GM12865 (cell line): ENCODE results near the gene FRMD8.

Experiments used
- DNase-seq: peaks from one replicate; pipeline ENCODE4 v3.0.0; 2010; ENCODE audit warnings: low read depth
- H3K4me3 ChIP-seq: 2 replicates; pipeline ENCODE4 v1.5.1; 2011; ENCODE audit warnings: mild to moderate bottlenecking, low read depth, low read length, control low read depth
- TF ChIP-seq, protein P1 (sequence below): IDR thresholded peaks from 2 replicates; pipeline ENCODE4 v1.5.1; 2011; ENCODE audit warnings: low read length, control low read depth, low read depth, inconsistent platforms; ENCODE audit not compliant: insufficient read depth; ENCODE audit errors: missing control alignments

The FRMD8 gene

DNA sequence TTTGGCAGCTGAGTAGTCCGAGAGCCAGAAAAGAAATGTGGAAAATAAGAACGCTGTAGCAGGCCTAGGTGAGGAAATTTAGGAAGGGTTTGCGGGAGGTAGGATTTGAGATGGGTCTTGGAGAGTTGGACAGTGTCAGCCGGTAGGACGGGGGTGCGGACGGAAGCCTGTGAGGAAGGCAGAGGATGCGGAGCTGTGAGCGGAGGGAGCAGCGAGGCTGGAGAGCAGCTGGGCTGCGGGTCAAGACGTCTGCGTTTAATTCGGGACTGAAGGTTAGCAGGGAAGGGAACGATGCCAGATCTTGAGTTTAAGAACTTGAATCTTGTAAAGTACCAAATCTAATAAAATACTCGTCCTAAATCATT is 32.6 kb upstream of the FRMD8 start:
- no peak for DNase-seq
- H3K4me3 ChIP-seq, result peak overlapping the region; percentile 55
- TF ChIP-seq, protein P1, sequence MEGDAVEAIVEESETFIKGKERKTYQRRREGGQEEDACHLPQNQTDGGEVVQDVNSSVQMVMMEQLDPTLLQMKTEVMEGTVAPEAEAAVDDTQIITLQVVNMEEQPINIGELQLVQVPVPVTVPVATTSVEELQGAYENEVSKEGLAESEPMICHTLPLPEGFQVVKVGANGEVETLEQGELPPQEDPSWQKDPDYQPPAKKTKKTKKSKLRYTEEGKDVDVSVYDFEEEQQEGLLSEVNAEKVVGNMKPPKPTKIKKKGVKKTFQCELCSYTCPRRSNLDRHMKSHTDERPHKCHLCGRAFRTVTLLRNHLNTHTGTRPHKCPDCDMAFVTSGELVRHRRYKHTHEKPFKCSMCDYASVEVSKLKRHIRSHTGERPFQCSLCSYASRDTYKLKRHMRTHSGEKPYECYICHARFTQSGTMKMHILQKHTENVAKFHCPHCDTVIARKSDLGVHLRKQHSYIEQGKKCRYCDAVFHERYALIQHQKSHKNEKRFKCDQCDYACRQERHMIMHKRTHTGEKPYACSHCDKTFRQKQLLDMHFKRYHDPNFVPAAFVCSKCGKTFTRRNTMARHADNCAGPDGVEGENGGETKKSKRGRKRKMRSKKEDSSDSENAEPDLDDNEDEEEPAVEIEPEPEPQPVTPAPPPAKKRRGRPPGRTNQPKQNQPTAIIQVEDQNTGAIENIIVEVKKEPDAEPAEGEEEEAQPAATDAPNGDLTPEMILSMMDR, result no peak

DNA sequence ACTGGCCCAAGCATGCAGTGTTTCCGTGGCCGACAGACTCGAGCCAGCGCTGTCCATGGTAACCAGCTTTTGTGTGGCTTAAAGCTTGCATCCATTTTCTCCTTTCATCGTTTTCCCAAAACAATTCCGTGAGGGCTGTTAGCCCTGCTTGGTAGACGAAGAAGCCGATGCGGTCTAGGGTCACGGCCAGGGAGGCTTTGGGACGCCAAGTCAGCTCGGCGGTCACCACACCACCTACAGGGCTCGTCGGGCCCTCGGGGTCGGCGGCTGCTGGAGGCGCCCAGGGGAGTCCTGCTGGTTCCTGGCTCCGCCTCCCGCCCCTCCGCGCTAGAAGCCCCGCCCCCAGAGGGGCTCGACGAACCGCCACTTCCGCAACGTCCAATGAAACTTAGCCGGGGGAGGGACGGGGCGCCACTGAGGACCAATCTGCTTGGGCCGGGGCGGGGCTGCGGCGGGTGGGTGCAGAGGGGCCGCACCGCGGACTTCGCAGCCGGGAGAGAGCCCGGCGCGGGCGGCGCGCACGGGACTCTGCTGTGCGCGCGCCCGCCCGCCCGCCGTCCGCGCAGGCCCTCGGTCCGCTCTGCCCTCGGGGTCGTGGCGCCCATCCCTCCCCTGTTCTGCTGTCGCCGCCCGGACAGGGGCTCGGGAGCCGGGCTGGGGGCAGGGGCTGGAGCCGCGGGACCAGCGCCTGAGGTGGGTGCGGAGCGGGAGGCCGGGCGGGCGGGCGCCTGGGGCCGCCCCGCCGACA is 32.0 kb upstream of the FRMD8 start, which contains the start of gene TIGD3:
TSS of gene TIGD3 (plus strand) at position 487 of the 748 bp plus-strand sequence. CDS start 1,058 bp downstream, outside the sequence.
- DNase-seq, result peak; percentile 97
- peak within 1 kb of the TSS; percentile 55 for H3K4me3 ChIP-seq
- TF ChIP-seq, protein P1, result no peak

DNA sequence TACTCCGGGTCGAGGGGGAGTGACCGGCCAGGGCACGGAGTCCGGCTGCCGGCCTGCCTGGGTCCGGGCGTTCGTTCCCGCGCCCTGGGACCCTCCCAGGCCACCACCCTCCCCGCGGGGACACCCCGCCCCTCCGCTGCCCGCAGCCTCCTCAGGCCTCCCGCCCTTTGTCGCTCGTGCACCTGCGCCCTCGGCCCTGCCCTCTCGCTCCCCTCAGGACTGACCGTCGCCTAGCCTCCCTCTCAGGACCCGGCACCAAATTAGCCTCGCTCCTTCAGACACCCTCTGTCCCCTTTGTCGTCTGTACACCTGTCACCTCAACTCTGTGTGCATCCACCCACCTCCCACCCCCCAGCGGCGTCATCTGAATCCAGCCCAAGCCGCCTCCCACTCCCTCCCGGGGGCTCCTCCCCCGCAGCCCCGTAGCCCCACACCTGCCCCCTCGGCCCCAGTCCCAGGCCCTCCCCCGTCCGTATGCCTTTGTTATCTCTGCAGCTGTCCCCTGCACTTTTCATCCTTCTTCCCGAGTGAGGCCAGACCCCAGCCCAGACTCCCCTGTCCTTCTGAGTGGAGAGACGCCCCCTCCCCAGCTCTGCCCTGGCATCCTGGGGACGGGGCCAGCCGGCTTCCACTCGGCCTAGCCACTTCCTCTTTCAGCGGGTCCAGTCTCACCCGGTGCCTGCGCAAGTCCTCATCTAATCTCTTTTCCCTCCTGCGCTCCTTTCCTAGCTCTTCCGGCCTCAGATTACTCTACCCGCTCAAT is 31.2 kb upstream of the FRMD8 start:
- TF ChIP-seq, protein P1, result no peak
- H3K4me3 ChIP-seq, result peak overlapping the region; percentile 53
- DNase-seq, result peak; percentile 48

DNA sequence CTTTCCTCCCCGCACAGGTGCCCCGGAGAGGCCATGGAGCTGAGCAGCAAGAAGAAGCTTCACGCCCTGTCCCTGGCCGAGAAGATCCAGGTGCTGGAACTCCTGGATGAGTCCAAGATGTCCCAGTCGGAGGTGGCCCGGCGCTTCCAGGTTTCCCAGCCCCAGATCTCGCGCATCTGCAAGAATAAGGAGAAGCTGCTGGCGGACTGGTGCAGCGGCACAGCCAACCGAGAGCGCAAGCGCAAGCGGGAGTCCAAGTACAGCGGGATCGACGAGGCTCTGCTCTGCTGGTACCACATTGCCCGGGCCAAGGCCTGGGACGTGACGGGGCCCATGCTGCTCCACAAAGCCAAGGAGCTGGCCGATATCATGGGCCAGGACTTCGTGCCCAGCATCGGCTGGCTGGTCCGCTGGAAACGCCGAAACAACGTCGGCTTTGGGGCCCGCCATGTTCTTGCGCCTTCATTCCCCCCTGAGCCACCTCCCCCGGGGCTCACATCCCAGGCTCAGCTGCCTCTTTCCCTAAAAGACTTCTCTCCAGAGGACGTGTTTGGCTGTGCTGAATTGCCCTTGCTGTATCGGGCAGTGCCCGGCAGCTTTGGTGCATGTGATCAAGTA is 30.6 kb upstream of the FRMD8 start:
- TF ChIP-seq, protein P1, result no peak
- H3K4me3 ChIP-seq, result no peak overlapping the region; the same call in 1 of the 2 replicates
- no peak for DNase-seq

DNA sequence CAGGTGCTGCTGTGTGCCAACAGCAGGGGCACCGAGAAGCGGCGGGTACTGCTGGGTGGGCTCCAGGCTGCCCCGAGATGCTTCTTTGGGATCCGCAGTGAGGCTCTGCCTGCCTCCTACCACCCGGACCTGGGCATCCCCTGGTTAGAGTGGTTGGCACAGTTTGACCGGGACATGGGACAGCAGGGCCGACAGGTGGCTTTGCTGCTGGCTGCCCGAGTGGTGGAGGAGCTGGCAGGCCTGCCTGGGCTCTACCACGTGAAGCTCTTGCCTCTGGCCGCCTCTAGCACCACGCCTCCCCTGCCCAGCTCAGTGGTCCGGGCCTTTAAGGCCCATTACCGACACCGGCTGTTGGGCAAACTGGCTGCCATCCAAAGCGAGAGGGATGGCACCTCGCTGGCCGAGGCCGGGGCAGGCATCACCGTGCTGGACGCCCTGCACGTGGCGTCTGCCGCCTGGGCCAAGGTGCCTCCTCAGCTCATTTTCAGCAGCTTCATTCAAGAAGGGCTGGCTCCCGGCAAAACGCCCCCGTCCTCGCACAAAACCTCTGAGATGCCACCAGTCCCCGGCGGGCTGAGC is 30.0 kb upstream of the FRMD8 start:
- DNase-seq, result no peak
- H3K4me3 ChIP-seq, result no peak overlapping the region
- TF ChIP-seq, protein P1, result no peak

DNA sequence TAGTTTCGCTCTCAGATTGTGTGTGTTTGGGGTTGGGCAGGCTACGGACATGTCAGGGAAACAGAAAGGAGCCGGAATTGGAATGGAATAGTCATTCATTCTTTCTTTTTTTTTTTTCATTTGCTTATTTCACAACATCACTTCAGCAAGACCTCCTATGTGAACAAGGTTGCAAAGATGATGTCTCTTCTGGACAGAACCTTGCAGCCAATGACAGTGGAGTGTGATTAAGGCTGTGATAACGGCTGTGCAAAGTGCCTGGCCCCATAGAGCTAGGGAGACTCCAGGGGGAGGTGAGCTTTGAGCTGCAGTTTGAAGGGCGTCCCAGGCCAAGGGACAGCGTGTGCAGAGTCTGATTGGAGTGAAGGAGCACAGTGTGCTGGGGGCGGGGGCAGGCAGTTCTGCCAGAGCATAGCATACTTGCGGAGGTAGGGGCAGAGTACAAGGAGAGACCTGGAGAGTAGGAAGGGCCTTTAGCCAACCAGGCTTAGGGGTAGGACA is 28.5 kb upstream of the FRMD8 start:
- DNase-seq, result no peak

More for the DNA sequence above, 28.5 kb upstream of the FRMD8 start:
- H3K4me3 ChIP-seq, result no peak overlapping the region
- TF ChIP-seq, protein P1, result no peak
